Measurements from ENCODE around the gene CD34. TPM values are rescaled to one million over a fixed set of nuclear protein-coding genes. Genes with fewer than 3 reads are reported as not detected.
A peak's percentile ranks its signal among the peaks of the same experiment; 100 is the strongest.

CD34 gene
- total RNA-seq, 1 donor from 2014 or later: 277 TPM

- no peak for TF ChIP-seq CTCF (IDR thresholded peaks at IDR 0.05; ENCODE audit: unreplicated experiment)
- peak overlapping the region; percentile 94 for H3K27ac Mint-ChIP-seq (ENCODE audit: unreplicated experiment)
- H3K36me3 Mint-ChIP-seq (ENCODE audit: low read depth, unreplicated experiment): peaks cover 49% of the 10 kb centered on the region
- peaks cover 11% of the 10 kb centered on the region for H3K27me3 Mint-ChIP-seq (ENCODE audit: unreplicated experiment)
- H3K9me3 Mint-ChIP-seq (ENCODE audit: unreplicated experiment): no peaks in the 10 kb centered on the region
- peak; percentile 57 for DNase-seq (ENCODE audit: low spot score)
- H3K4me1 Mint-ChIP-seq (ENCODE audit: unreplicated experiment): peaks cover 71% of the 10 kb centered on the region
- H3K4me3 Mint-ChIP-seq (ENCODE audit: unreplicated experiment): no peak overlapping the region
Observed at GRCh38 chr1:207890136-207890738, 20.7 kb downstream of the CD34 start.

- H3K36me3 Mint-ChIP-seq (ENCODE audit: low read depth, unreplicated experiment): peaks cover 39% of the 10 kb centered on the region
- no peak for DNase-seq (ENCODE audit: low spot score)
Observed at GRCh38 chr1:207888652-207889051, 22.3 kb downstream of the CD34 start.

GRCh38 chr1:207887542-207888201 lies 23.3 kb downstream of the CD34 start:
- DNase-seq (ENCODE audit: low spot score): no peak
- no peak for TF ChIP-seq CTCF (IDR thresholded peaks at IDR 0.05; ENCODE audit: unreplicated experiment)
- Mint-ChIP-seq H3K36me3 (ENCODE audit: low read depth, unreplicated experiment) (peaks cover 32% of the 10 kb centered on the region), H3K27ac (ENCODE audit: unreplicated experiment) (no peak overlapping the region), H3K4me1 (ENCODE audit: unreplicated experiment) (peaks cover 80% of the 10 kb centered on the region), H3K4me3 (ENCODE audit: unreplicated experiment) (no peak overlapping the region), H3K9me3 (ENCODE audit: unreplicated experiment) (no peaks in the 10 kb centered on the region), H3K27me3 (ENCODE audit: unreplicated experiment) (peaks cover 16% of the 10 kb centered on the region)

More at GRCh38 chr1:207888652-207889051, 22.3 kb downstream of the CD34 start:
- TF ChIP-seq CTCF (IDR thresholded peaks at IDR 0.05; ENCODE audit: unreplicated experiment): peak; percentile 10
- peak overlapping the region; percentile 54 for H3K27ac Mint-ChIP-seq (ENCODE audit: unreplicated experiment)
- H3K4me1 Mint-ChIP-seq (ENCODE audit: unreplicated experiment): peaks cover 83% of the 10 kb centered on the region
- H3K4me3 Mint-ChIP-seq (ENCODE audit: unreplicated experiment): peak overlapping the region; percentile 84
- H3K27me3 Mint-ChIP-seq (ENCODE audit: unreplicated experiment): peaks cover 14% of the 10 kb centered on the region
- H3K9me3 Mint-ChIP-seq (ENCODE audit: unreplicated experiment): no peaks in the 10 kb centered on the region

GRCh38 chr1:207886227-207886626 lies 24.7 kb downstream of the CD34 start:
- Mint-ChIP-seq H3K27me3 (ENCODE audit: unreplicated experiment) (peaks cover 18% of the 10 kb centered on the region), H3K36me3 (ENCODE audit: low read depth, unreplicated experiment) (peaks cover 32% of the 10 kb centered on the region), H3K27ac (ENCODE audit: unreplicated experiment) (peak overlapping the region; percentile 80), H3K9me3 (ENCODE audit: unreplicated experiment) (no peaks in the 10 kb centered on the region), H3K4me3 (ENCODE audit: unreplicated experiment) (no peak overlapping the region), H3K4me1 (ENCODE audit: unreplicated experiment) (peaks cover 75% of the 10 kb centered on the region)
- no peak for DNase-seq (ENCODE audit: low spot score)
- no peak for TF ChIP-seq CTCF (IDR thresholded peaks at IDR 0.05; ENCODE audit: unreplicated experiment)
